Measurements from ENCODE around the gene PLPP7.
"Not testable (repeated sequence)": the region's sequence is repeated elsewhere in the genome, so short reads cannot be mapped to it uniquely, and the experiment has no call there.

The PLPP7 gene

DNA sequence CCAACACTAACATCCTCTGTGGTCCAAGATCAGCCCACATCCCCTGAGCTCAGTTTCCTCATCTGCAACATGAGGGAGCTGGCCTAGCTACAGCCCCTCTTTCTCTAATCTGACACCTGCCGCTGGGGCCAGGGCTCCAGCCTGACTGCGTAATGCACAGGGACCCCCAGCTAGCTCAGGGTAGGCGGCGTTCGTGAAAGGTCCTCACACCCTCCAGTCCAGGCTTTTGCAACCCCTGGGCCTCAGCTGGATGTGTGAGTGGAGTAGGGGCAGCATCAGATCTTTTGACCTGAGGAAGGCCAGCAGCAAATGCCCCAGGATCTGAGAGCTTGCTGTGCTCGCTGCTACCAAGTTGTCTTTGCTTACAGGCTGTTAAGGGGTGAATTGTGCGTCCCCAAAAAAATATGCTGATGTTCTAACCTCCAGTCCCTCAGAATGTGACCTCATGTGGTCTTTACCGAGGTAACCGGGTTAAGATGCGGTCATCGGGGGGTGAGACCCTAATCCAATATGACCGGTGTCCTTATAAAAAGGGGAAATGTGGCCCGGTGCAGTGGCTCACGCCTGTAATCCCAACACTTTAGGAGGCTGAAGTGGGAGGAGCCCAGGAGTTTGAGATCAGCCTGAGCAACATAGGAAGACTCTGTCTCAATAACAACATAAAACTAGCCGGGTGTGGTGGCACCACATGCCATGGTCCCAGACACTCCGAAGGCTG lies 47.8 kb downstream of the PLPP7 start:
- no peak for DNase-seq

DNA sequence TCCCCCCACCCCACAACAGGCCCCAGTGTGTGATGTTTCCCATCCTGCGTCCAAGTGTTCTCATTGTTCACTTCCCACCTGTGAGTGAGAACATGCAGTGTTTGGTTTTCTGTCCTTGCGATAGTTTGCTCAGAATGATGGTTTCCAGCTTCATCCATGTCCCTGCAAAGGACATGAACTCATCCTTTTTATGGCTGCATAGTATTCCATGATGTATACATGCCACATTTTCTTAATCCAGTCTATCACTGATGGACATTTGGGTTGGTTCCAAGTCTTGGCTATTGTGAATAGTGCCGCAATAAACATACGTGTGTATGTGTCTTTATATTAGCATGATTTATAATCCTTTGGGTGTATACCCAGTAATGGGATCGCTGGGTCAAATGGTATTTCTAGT lies 49.7 kb downstream of the PLPP7 start:
- not testable (repeated sequence) for DNase-seq

DNA sequence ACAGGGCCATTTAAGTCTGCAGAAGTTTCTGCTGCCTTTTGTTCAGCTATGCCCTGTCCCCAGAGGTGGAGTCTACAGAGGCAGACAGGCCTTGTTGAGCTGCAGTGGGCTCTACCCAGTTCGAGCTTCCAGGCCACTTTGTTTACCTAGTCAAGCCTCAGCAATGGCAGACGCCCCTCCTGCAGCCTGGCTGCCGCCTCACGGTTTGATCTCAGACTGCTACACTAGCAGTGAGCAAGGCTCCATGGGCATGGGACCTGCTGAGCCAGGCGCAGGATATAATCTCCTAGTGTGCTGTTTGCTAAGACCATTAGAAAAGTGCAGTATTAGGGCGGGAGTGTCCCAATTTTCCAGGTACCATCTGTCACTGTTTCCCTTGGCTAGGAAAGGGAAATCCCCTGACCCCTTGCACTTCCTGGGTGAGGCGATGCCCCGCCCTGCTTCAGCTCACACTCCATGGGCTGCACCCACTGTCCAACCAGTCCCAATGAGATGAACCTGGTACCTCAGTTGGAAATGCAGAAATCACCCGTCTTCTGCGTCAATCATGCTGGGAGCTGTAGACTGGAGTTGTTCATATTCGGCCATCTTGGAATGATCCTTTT lies 55.5 kb downstream of the PLPP7 start:
- not testable (repeated sequence) for DNase-seq

GRCh38 chr9:131346559-131346958 lies 57.0 kb downstream of the PLPP7 start:
- DNase-seq = no peak

DNA sequence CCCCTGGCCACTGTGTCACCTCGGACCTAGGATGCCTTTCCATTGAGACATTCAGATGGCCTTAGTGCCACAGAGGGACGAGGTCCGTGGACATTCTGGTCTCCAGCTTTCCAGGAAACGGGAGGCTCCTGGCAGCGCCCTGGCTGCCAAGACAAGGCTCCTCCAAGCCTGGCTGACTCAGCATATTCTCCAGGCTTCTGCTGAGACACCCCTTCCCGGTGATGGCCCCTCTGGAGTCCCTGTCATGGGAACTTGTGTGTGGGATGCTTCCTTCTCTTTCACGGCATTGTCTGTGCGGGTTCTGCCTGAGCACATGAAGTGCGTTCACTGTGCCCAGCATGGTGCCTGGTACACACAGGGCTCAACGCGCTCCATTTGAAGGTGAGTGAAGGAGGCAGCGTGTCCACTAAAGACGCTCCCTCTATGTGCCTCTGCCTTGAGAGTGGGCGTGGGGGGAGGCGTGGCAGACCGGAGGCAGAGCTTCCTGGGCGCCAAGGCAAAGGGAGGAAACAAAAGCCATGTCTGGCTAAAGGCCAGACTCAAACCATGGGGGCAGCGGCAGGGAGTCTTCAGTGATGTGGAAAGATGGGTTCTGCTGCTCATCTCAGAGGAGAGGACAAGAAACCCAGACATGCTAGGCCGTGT lies 58.0 kb downstream of the PLPP7 start:
- DNase-seq = no peak

DNA sequence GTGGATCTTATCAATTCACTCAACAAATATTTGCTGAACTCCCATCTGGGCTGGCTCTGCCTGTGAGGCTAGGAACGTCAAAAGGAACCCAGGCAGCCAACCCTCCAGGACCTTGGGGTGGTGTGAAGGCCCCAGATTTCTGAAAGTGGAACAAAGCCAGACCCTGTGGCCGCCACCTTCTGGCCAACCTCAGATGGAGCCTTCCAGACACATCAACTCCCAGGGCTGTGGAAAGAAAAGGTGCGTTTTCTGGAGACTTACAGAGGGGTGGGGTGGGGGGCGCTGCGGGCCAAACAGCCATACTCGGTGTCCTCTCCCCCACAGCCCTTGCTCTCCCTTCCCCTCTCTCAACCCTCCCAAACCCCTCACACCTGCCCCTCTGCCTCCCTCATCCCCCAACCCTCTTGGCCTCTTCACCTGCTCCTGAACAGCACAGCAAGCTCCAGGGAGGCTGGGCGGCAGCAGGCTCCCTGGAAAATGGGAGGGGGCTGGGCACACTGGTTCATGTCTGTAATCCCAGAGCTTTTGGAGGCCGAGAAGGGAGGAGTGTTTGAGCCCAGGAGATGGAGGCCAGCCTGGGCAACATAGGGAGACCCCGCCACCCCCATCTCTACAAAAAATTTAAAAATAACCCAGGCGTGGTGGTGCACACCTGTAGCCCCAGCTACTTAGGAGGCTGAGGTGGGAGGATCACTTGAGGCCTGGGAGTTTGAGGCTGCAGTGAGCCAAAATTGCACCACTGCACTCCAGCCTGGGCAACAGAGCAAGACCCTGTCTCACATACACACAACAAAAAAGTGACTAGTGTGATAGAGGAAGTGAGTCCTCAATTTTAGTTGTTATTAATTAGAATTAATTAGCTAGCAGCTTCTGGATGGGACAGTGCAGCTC lies 59.4 kb downstream of the PLPP7 start:
- DNase-seq = no peak

DNA sequence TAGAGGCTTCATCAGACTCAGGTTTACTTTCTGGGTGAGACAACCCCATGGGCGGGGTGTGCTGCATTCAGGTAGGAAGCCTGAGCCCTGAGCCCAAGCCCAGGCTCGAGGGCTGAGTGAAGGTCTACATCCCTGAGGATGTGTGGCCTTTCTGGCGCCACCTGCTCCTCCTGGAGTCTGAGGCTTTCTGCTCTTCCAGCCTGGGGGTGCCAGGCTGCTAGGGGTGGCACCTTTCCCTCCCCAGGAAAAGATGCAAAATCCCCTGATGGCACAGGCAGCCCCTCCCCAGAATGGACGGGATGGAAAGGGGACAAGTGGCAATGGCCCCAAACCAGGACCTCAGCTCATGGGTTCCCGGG lies 60.0 kb downstream of the PLPP7 start:
- DNase-seq = no peak

GRCh38 chr9:131349881-131350563 lies 60.5 kb downstream of the PLPP7 start:
- peak; percentile 79 for DNase-seq

GRCh38 chr9:131356479-131356878 lies 67.0 kb downstream of the PLPP7 start:
- not testable (repeated sequence) for DNase-seq

DNA sequence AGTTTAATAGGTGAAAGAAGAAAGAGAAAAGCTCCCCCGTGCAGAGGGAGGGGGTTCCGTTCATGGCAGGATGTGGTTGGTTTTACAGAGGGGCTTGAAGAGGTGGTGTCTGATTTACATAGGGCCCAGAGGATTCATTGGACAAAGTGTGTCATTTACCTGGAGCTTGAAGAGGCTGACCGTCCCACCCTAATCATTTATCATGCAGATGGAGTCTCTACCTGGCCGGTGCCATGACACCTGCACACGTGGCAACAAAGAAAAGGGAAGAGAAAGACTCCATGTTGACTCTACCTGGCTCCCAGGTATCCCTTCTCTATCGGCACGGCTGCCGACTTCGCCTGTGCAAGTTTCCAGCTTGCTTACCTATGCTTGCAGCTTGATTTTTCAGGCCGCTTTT lies 69.0 kb downstream of the PLPP7 start:
- no peak for DNase-seq

Measured in stimulated activated naive CD4-positive, alpha-beta T cell treated with Interleukin-2 at 50 U/mL for 16 hours (primary cell).